Spleen (tissue), 11 donors: ENCODE results near the gene ANKRD42. TPM values are rescaled to one million over a fixed set of nuclear protein-coding genes. Genes with fewer than 3 reads are reported as not detected.

Experiments
- DNase-seq: peaks from one replicate; pipeline ENCODE4 v3.0.0-alpha.2; 2020
- H3K27ac ChIP-seq, 8 donors: fragments of 200-600 bp; sonication (generic) in 7 of 8; 1 replicate in 4 of 8; 2 replicates in 4 of 8; pipeline versions ENCODE4 v1.5.0 to v1.8.0; 2016 to 2021; ENCODE audit warnings: inconsistent platforms in 4 of 8, mild to moderate bottlenecking in 4 of 8, moderate library complexity in 1 of 8
- H3K27me3 ChIP-seq, 7 donors: fragments of 200-600 bp; sonication (generic) in 6 of 7; replicated peaks in 1 of 7; 1 replicate in 4 of 7; 2 replicates in 3 of 7; pipeline versions ENCODE4 v1.5.0 to v1.8.0; 2016 to 2021; ENCODE audit warnings: inconsistent platforms in 3 of 7, mild to moderate bottlenecking in 1 of 7
- H3K36me3 ChIP-seq, 6 donors: fragments of 200-600 bp; sonication (generic) in 5 of 6; 1 replicate in 4 of 6; 2 replicates in 2 of 6; pipeline versions ENCODE4 v1.5.0 to v1.8.0; 2016 to 2021; ENCODE audit warnings: inconsistent platforms in 2 of 6
- H3K4me1 ChIP-seq, 6 donors: fragments of 200-600 bp; sonication (generic) in 5 of 6; 1 replicate in 3 of 6; 2 replicates in 3 of 6; pipeline versions ENCODE4 v1.5.0 to v1.8.0; 2016 to 2021; ENCODE audit warnings: inconsistent platforms in 3 of 6
- H3K4me3 ChIP-seq, 8 donors: fragments of 200-600 bp; sonication (generic) in 7 of 8; 1 replicate in 4 of 8; 2 replicates in 4 of 8; pipeline versions ENCODE4 v1.5.0 to v1.8.0; 2016 to 2021; ENCODE audit warnings: inconsistent platforms in 4 of 8, mild to moderate bottlenecking in 4 of 8, moderate library complexity in 2 of 8
- H3K9me3 ChIP-seq, 8 donors: fragments of 200-600 bp; sonication (generic) in 7 of 8; 1 replicate in 4 of 8; 2 replicates in 4 of 8; pipeline versions ENCODE4 v1.5.0 to v1.8.0; 2016 to 2021; ENCODE audit warnings: inconsistent platforms in 4 of 8
- CTCF ChIP-seq, 11 experiments: fragments of 200-600 bp in 7 of 11; fragments of 450-650 bp in 4 of 11; sonication (generic) in 4 of 11; IDR thresholded peaks in 8 of 11; conservative IDR thresholded peaks in 3 of 11; 1 replicate in 7 of 11; 2 replicates in 4 of 11; pipeline versions ENCODE4 v1.4.0 to v1.8.0; 2016 to 2021; ENCODE audit warnings: antibody characterized with exemption in 11 of 11, inconsistent platforms in 4 of 11, mild to moderate bottlenecking in 1 of 11
- POLR2A ChIP-seq, 3 donors: fragments of 450-650 bp; IDR thresholded peaks; one replicate each; pipeline ENCODE4 v1.5.1; 2017; ENCODE audit warnings: antibody characterized with exemption in 3 of 3, mild to moderate bottlenecking in 1 of 3
- POLR2AphosphoS5 ChIP-seq, 3 donors: sonication (generic); formaldehyde crosslinking; IDR thresholded peaks; one replicate each; pipeline ENCODE4 v1.5.1; 2017; ENCODE audit warnings: antibody characterized with exemption in 3 of 3
- WGBS, 5 donors: extraction: QIAGEN DNeasy Blood & Tissue Kit in 3 of 5; methylation state at CpG; one replicate each; pipeline versions ENCODE4 v1.1.5 to v1.1.7; 2013 to 2018; 5-methylcytosine and 5-hydroxymethylcytosine counted together
- intact Hi-C: fragments of 100-400 bp; cut with DNase I; formaldehyde crosslinking; loops from one replicate; pipeline ENCODE4 v1.15.0; 2023; ENCODE audit warnings: low total_unique reads
- polyA plus RNA-seq, 3 donors: library from polyadenylated mRNA; stranded (reverse); fragments of 200-250 nt; gene quantifications; one replicate each; pipeline ENCODE4 v1.2.1, GENCODE V29; 2013
- small RNA-seq, 4 donors: library from RNA; depleted of rRNA; stranded (forward); fragments of <200 nt; gene quantifications; one replicate each; pipeline ENCODE3, GENCODE V24; 2016
- total RNA-seq, 7 donors: library from RNA; depleted of rRNA in 3 of 7; stranded (reverse); fragments of >200 nt in 3 of 7; fragmentation: NEBNext Ultra II Directional in 4 of 7; extraction: Animal tissue kit (Norgen Biotek cat#: 25700) in 4 of 7; gene quantifications; one replicate each; pipeline versions ENCODE4 v1.1.0 to v1.2.1, GENCODE V29; 2016 to 2021
- donor health status: healthy with polysubstance abuse.
- donor health status: DM: no; HTN: no; CAD: no; lungs with moderate emphysema.
- donor health status: DM: no; HTN: no; CAD: no.
- donor health status: Bipolar disorder and iron deficiency.
- donor health status: healthy.
- donor health status: DM: no; HTN: no; CAD: no.
- donor health status: DM: yes; HTN: yes; CAD: no.

The ANKRD42 gene
- total and polyA plus RNA-seq, 10 donors, result 2.8 to 8.6 (median 6.5) TPM

GRCh38 chr11:83292709-83293456, 99.4 kb downstream of the ANKRD42 start:
- H3K27ac ChIP-seq, result no peak overlapping the region
- H3K27me3 ChIP-seq, result no peaks in the 10 kb centered on the region
- no peaks in the 10 kb centered on the region for H3K36me3 ChIP-seq
- WGBS, 5 donors, result 54 to 63% (median 57%) methylated on average over 7 of the region's 7 CpGs
- peak overlapping the region in 1 of 8 donors; percentile 35 for H3K4me3 ChIP-seq
- TF ChIP-seq CTCF (IDR thresholded peaks at IDR 0.05 in 8 of 11, conservative IDR thresholded peaks at IDR 0.05 in 3 of 11), result peak; percentile 15 to 76 (median 63)
- TF ChIP-seq POLR2AphosphoS5 (IDR thresholded peaks at IDR 0.05), result no peak
- DNase-seq, result no peak
- intact Hi-C loops, result loop anchor here (10.0 kb wide), 1 partner anchor 432 kb away; no protein-coding TSS in a partner anchor
- H3K9me3 ChIP-seq, result no peaks in the 10 kb centered on the region
- H3K4me1 ChIP-seq, result peaks cover 0 to 10% (median 7%) of the 10 kb centered on the region in 6 donors

GRCh38 chr11:83293457-83293774, 99.9 kb downstream of the ANKRD42 start:
- Histone ChIP-seq H3K4me1 (peaks cover 0 to 10% (median 7%) of the 10 kb centered on the region in 6 donors), H3K27ac (no peak overlapping the region), H3K27me3 (no peaks in the 10 kb centered on the region), H3K4me3 (no peak overlapping the region), H3K9me3 (no peaks in the 10 kb centered on the region), H3K36me3 (no peaks in the 10 kb centered on the region)
- intact Hi-C loops, result loop anchor here (10.0 kb wide), 1 partner anchor 431 kb away; no protein-coding TSS in a partner anchor
- WGBS, 5 donors, result 81 to 91% (median 86%) methylated on average over 4 of the region's 4 CpGs
- no peak for DNase-seq
- TF ChIP-seq POLR2A (IDR thresholded peaks at IDR 0.05) (no peak), CTCF (IDR thresholded peaks at IDR 0.05 in 8 of 11, conservative IDR thresholded peaks at IDR 0.05 in 3 of 11) (no peak), POLR2AphosphoS5 (IDR thresholded peaks at IDR 0.05) (no peak)

GRCh38 chr11:83294208-83294607, 100.7 kb downstream of the ANKRD42 start:
- Histone ChIP-seq H3K9me3 (no peaks in the 10 kb centered on the region), H3K27ac (no peak overlapping the region), H3K27me3 (no peaks in the 10 kb centered on the region), H3K4me1 (peaks cover 0 to 10% (median 6%) of the 10 kb centered on the region in 6 donors), H3K36me3 (no peaks in the 10 kb centered on the region), H3K4me3 (no peak overlapping the region)
- DNase-seq, result no peak
- 86 to 95% (median 93%) methylated on average over 4 of the region's 4 CpGs for WGBS, 5 donors
- TF ChIP-seq CTCF (IDR thresholded peaks at IDR 0.05 in 8 of 11, conservative IDR thresholded peaks at IDR 0.05 in 3 of 11) (no peak), POLR2AphosphoS5 (IDR thresholded peaks at IDR 0.05) (no peak), POLR2A (IDR thresholded peaks at IDR 0.05) (no peak)
- intact Hi-C loops, result loop anchor here (10.0 kb wide), 1 partner anchor 431 kb away; no protein-coding TSS in a partner anchor

Small RNA genes lying within 50 kb of the gene (small RNA-seq; reads per million reads assigned to genes)
- gene AP000873.5, result 0 reads per million in 4 donors

Other genes starting within 250 kb of the ANKRD42 start
- 10 to 100 TPM; 15.5 to 42.8 (median 36.2) TPM for gene RAB30, start 121.8 kb upstream of the ANKRD42 start, total RNA-seq
- 1 to 10 TPM; 3.8 to 7.4 (median 4.4) TPM for gene RAB30, start 121.8 kb upstream of the ANKRD42 start, polyA plus RNA-seq
- gene PCF11, start 36.6 kb upstream of the ANKRD42 start, total RNA-seq, result 100 to 1,000 TPM in 2 of 7 donors, 10 to 100 TPM in 5; 80.0 to 120 (median 96.8) TPM
- gene PCF11, start 36.6 kb upstream of the ANKRD42 start, polyA plus RNA-seq, result 10 to 100 TPM; 34.4 to 38.4 (median 36.5) TPM
- gene CCDC90B, start 92.7 kb downstream of the ANKRD42 start, total RNA-seq, result 10 to 100 TPM; 26.6 to 54.5 (median 36.2) TPM
- 10 to 100 TPM; 31.5 to 45.1 (median 39.2) TPM for gene CCDC90B, start 92.7 kb downstream of the ANKRD42 start, polyA plus RNA-seq